ENCODE data around the gene CCDC85B.
A peak's percentile ranks its signal among the peaks of the same experiment; 100 is the strongest.

Gene CCDC85B

DNA sequence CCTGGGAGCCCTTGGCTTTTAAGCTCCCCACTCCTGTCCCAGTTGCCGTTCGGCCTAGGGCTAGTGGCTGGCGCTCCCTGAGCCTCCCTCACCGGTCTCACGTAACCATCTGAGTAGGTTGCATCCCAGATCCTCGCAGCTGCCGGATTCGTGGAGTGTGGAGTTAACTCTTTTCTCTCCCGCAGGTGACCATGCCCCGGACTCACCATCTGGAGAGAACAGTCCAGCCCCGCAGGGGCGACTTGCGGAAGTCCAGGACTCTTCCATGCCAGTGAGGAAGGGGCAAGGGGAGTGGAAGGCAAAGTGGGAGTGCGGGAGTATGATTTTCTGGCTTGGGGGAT is 29.3 kb upstream of the CCDC85B start:
- Mint-ChIP-seq H3K4me3 (peak overlapping the region; percentile 97), H3K9me3 (no peaks in the 10 kb centered on the region), H3K27ac (peak overlapping the region; percentile 99), H3K27me3 (no peaks in the 10 kb centered on the region), H3K4me1 (peaks cover 28 to 50% of the 10 kb centered on the region in 2 donors), H3K36me3 (peaks cover 52 to 53% of the 10 kb centered on the region in 2 donors)
- ATAC-seq (replicated peaks) (no peak), DNase-seq (no peak)

DNA sequence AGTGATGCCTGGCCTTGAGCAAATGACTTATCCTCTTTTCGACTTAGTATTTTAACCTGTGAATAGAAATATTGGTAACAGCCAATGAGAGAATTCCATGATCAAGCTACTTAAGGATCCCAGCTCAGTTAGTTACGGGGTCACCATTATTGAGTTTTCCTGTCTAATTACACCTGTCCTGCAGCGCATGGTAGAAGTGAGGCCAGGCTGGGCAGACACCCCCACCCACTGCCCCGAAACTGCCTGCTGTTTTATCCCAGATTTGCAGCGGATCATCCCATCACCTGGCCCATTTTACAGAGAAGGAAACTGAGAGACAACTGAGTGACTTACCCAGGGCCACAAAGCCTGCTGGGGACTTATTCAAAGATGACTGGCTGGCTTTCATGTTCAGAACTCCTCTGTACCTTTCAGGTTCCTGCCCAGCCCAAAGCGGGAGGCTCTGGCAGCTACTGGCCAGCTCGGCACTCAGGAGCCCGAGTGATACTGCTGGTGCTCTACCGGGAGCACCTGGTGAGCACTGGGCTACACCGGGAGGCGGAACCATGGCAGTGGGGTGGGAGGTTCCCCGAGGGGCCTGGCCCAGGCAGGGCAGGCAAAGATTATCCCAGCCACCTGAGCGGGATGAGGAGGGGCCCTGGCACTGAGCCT is 28.8 kb upstream of the CCDC85B start:
- ATAC-seq (replicated peaks) (no peak), DNase-seq (no peak)
- Mint-ChIP-seq H3K4me1 (peaks cover 24 to 45% of the 10 kb centered on the region in 2 donors), H3K27ac (peak overlapping the region; percentile 99), H3K36me3 (peaks cover 48 to 49% of the 10 kb centered on the region in 2 donors), H3K4me3 (peak overlapping the region; percentile 97), H3K27me3 (no peaks in the 10 kb centered on the region), H3K9me3 (no peaks in the 10 kb centered on the region)

DNA sequence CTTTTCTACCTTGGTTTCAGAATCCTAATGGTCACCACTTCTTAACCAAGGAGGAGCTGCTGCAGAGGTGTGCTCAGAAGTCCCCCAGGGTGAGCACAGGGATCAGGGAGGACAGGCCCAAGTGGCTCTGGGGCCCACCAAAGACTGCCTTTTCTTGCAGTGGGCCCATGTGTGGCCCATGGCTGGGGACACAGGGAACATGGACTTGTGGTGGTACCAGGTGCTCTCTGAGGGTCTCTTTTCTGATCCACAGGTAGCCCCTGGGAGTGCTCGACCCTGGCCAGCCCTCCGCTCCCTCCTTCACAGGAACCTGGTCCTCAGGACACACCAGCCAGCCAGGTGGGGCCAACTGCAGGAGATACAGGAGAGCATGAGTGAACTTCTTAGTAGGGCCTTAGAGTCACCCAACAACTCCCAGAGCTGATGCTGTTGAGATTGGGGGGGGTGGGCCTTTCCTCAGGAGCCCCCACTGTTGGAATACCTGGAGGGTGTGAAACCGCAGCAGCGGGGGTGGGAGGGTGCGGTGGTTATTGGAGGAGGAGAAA is 28.2 kb upstream of the CCDC85B start:
- Mint-ChIP-seq H3K27me3 (no peaks in the 10 kb centered on the region), H3K4me3 (peak overlapping the region in 1 of 2 donors; percentile 19), H3K27ac (peak overlapping the region; percentile 71), H3K9me3 (no peaks in the 10 kb centered on the region), H3K4me1 (peaks cover 22 to 41% of the 10 kb centered on the region in 2 donors), H3K36me3 (peaks cover 48 to 49% of the 10 kb centered on the region in 2 donors)
- DNase-seq (no peak), ATAC-seq (replicated peaks) (no peak)

DNA sequence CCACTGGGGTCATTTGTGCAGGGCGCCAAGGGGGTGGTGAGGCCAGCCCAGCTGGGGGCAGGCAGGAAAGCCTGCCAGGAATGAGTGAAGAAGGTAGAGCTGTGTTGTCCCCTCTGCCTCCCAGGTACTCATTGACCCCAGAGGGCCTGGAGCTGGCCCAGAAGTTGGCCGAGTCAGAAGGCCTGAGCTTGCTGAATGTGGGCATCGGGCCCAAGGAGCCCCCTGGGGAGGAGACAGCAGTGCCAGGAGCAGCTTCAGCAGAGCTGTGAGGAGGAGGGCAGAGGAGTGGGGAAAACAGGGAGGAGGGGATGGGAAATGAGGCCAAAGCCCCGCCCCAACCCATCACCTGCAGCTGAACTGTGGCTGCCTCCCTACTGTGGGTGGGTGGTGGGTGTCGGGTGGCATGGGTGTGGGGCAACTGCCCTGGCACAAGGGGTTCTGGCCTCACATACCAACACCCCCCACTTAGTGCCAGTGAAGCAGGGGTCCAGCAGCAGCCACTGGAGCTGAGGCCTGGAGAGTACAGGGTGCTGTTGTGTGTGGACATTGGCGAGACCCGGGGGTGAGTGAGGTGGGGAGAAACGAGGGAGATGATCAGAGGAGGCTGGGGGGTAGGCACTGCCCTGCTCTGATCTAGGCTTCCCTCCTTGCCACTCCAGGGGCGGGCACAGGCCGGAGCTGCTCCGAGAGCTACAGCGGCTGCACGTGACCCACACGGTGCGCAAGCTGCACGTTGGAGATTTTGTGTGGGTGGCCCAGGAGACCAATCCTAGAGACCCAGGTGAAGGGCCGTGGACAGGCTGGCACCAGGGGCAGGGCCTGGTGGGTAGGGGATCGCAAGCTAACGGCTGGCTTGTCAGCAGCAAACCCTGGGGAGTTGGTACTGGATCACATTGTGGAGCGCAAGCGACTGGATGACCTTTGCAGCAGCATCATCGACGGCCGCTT is 27.3 kb upstream of the CCDC85B start:
- Mint-ChIP-seq H3K4me1 (peaks cover 22 to 37% of the 10 kb centered on the region in 2 donors), H3K4me3 (peak overlapping the region in 1 of 2 donors; percentile 9), H3K27ac (peak overlapping the region; percentile 71)

DNA sequence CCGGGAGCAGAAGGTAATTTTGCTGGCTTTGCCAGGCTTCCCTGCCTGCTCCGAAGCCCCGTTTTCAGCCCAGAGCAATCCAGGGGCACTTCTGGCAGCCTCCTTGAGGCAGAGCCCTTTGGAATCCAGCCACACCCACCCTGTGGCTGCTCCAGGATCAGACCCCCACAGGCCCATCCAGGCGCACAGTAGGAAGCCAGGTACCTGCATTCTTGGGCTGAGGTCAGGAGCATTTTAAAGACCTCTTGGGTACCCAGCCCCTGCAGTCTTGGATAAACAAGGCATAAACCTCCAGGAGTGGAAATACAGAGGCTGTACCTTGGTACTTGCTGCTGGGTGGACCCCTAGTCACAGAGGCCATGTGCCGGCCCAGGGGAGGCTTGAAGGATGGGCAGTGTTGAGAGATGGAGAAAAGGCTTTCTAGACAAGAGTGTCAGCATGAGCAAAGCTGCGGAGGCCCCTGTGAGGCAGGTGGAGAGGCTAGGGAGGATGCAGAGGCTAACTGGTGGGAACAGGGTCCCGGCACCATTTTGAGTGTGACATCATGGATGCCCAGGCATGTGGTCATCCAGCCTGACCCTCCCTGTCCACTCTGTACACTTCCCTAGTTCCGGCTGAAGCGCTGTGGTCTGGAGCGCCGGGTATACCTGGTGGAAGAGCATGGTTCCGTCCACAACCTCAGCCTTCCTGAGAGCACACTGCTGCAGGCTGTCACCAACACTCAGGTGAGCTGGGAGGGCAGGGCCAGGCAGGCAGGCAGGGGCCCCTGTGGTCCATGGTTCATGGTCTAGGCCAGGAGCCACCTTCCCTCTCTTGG is 26.4 kb upstream of the CCDC85B start:
- peak overlapping the region; percentile 76 for H3K27ac Mint-ChIP-seq
- no peaks in the 10 kb centered on the region for H3K27me3 Mint-ChIP-seq
- H3K4me3 Mint-ChIP-seq, result no peak overlapping the region
- no peaks in the 10 kb centered on the region for H3K9me3 Mint-ChIP-seq
- no peak for DNase-seq
- H3K36me3 Mint-ChIP-seq, result peaks cover 55 to 60% of the 10 kb centered on the region in 2 donors
- no peak for ATAC-seq (replicated peaks)
- peaks cover 20 to 33% of the 10 kb centered on the region in 2 donors for H3K4me1 Mint-ChIP-seq

More for the DNA sequence above, 27.3 kb upstream of the CCDC85B start:
- DNase-seq (no peak), ATAC-seq (replicated peaks) (no peak)
- Mint-ChIP-seq H3K9me3 (no peaks in the 10 kb centered on the region), H3K27me3 (no peaks in the 10 kb centered on the region), H3K36me3 (peaks cover 54 to 55% of the 10 kb centered on the region in 2 donors)

- peaks cover 55 to 58% of the 10 kb centered on the region in 2 donors for H3K36me3 Mint-ChIP-seq
- no peaks in the 10 kb centered on the region for H3K27me3 Mint-ChIP-seq
- H3K4me1 Mint-ChIP-seq, result peaks cover 22 to 29% of the 10 kb centered on the region in 2 donors
- no peak for DNase-seq
- no peak overlapping the region for H3K27ac Mint-ChIP-seq
- ATAC-seq (replicated peaks), result no peak
- H3K9me3 Mint-ChIP-seq, result no peaks in the 10 kb centered on the region
- H3K4me3 Mint-ChIP-seq, result no peak overlapping the region
Measured at GRCh38 chr11:65864706-65865471, 25.6 kb upstream of the CCDC85B start.

GRCh38 chr11:65865550-65866172 is 24.8 kb upstream of the CCDC85B start:
- Mint-ChIP-seq H3K27ac (no peak overlapping the region), H3K36me3 (peaks cover 52 to 53% of the 10 kb centered on the region in 2 donors), H3K9me3 (no peaks in the 10 kb centered on the region), H3K4me1 (peaks cover 23 to 29% of the 10 kb centered on the region in 2 donors), H3K4me3 (no peak overlapping the region), H3K27me3 (no peaks in the 10 kb centered on the region)
- ATAC-seq (replicated peaks) (no peak), DNase-seq (no peak)

- Mint-ChIP-seq H3K27ac (no peak overlapping the region), H3K4me1 (peaks cover 29 to 31% of the 10 kb centered on the region in 2 donors), H3K4me3 (no peak overlapping the region), H3K36me3 (peaks cover 47 to 52% of the 10 kb centered on the region in 2 donors), H3K9me3 (no peaks in the 10 kb centered on the region), H3K27me3 (no peaks in the 10 kb centered on the region)
- ATAC-seq (replicated peaks), result no peak
- no peak for DNase-seq
Measured at GRCh38 chr11:65866509-65867283, 23.8 kb upstream of the CCDC85B start.

- ATAC-seq (replicated peaks) (no peak), DNase-seq (no peak)
- Mint-ChIP-seq H3K4me1 (peaks cover 25 to 30% of the 10 kb centered on the region in 2 donors), H3K4me3 (no peak overlapping the region), H3K27ac (no peak overlapping the region), H3K36me3 (peaks cover 40 to 50% of the 10 kb centered on the region in 2 donors), H3K27me3 (no peaks in the 10 kb centered on the region), H3K9me3 (no peaks in the 10 kb centered on the region)
Measured at GRCh38 chr11:65867284-65868071, 23.0 kb upstream of the CCDC85B start.

- ATAC-seq (replicated peaks) (peak in 1 of 2 donors; percentile 30), DNase-seq (no peak)
- Mint-ChIP-seq H3K36me3 (peaks cover 34 to 43% of the 10 kb centered on the region in 2 donors), H3K27me3 (peaks cover 0 to 4% of the 10 kb centered on the region in 2 donors), H3K4me3 (no peak overlapping the region), H3K27ac (peak overlapping the region; percentile 20), H3K4me1 (peaks cover 23 to 27% of the 10 kb centered on the region in 2 donors), H3K9me3 (no peaks in the 10 kb centered on the region)
Measured at GRCh38 chr11:65868076-65868667, 22.3 kb upstream of the CCDC85B start.

- no peaks in the 10 kb centered on the region for H3K9me3 Mint-ChIP-seq
- H3K4me1 Mint-ChIP-seq, result peaks cover 26 to 28% of the 10 kb centered on the region in 2 donors
- no peak overlapping the region for H3K4me3 Mint-ChIP-seq
Measured at GRCh38 chr11:65868907-65869306, 21.6 kb upstream of the CCDC85B start.

More at GRCh38 chr11:65868907-65869306, 21.6 kb upstream of the CCDC85B start:
- Mint-ChIP-seq H3K27ac (no peak overlapping the region), H3K36me3 (peaks cover 28 to 38% of the 10 kb centered on the region in 2 donors), H3K27me3 (peaks cover 0 to 8% of the 10 kb centered on the region in 2 donors)
- no peak for DNase-seq
- ATAC-seq (replicated peaks), result no peak
